Activated CD4-positive, alpha-beta T cell treated with anti-CD3 and anti-CD28 coated beads, Interleukin-2, Interleukin-6, amounts not matched to agents 100 ng/mL and 50 ng/mL, durations not matched to agents 16 hours and 8 hours (primary cell): ENCODE results near the gene SGCE.

ENCODE experiments used
- DNase-seq: peaks from one replicate; pipeline ENCODE4 v3.0.0-alpha.2; 2020

Gene SGCE

DNA sequence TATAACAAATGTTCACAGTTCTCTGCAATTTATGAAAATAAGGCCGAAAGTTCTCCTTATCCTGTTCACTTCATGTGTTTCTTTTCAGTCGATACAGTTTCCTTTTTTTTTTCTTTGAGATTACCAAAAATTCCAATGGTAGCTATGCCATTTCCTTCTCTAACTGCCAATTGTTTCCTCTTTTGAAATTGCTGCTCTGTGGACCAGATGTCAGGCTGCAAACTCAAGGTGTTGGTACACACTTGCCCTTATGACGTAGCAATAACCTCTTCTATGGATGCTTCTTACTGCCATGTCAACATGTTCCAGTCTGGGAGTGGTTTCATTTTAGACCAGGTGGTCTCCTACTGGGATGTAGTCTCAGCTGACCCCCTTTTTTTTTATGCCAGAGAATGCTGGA lies 93.4 kb downstream of the SGCE start:
- DNase-seq, result no peak

- no peak for DNase-seq
Observed at GRCh38 chr7:94561841-94562514, 94.0 kb downstream of the SGCE start.

GRCh38 chr7:94559972-94560371 lies 96.0 kb downstream of the SGCE start:
- no peak for DNase-seq

GRCh38 chr7:94557215-94557614 lies 98.7 kb downstream of the SGCE start:
- no peak for DNase-seq

DNA sequence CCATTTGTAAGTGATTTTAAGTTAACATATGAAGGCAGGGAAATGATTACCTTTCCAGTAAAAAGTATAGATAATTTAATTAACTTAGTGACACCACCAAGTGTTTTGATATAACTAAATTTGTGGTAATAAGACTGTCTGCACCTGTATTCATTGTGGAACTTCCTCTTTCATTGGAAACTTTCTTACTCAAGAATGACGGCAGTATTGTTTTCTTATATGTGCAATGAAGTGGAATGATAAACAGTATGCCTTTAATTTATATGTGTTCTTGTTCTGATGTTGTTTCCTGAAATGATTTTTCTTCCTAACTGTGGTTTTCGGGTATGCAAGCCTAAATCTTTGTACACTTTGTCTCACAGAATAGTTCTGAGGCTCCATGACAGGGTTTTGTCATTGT lies 99.9 kb downstream of the SGCE start:
- DNase-seq, result no peak

DNA sequence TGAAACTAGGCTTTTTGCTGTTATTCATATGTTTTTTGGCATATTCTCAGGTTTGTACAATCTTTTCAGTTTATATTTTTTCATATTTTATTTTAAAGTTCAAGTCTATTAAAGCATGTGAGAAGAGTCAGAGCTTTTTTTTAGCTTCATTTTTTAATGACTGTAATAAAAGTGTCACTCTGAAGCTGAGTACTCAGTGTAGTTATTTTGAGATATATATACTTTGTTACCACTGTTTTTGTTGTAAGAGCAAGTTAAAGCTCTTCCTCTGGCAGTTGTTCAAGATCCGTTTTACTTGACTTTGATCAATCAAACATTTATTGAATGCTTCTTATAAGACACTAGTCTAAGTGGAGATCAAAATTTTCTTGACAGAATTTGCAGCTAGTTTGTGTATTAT lies 108.8 kb downstream of the SGCE start:
- DNase-seq, result no peak

DNA sequence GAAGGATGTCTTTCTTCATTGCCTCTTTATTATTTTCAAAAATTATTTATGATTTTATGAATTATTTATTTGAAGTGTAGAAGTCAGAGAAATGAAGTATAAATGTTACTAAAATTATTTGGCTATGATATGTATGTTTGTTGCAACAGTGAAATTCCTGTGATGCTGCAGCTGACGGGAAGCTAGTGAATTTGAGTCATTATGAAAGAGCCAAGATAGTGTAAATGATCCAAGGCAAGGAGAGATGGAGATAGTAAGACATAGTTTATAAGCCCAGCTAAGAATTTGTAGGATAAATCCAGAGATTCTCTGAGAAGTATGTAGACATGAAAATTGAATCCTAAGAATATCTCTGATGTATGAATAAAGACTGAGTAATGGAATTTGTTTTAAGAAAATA lies 115.5 kb downstream of the SGCE start:
- no peak for DNase-seq
